DOHH2 (cell line): ENCODE data around the gene HCN2.

Experiments used
- H3F3A ChIP-seq: fragments of 200-600 bp; sonication (generic), shearing (Covaris generic); 2 replicates; pipeline ENCODE4 v1.6.0; 2016; ENCODE audit warnings: antibody characterized with exemption, mild to moderate bottlenecking; ENCODE audit not compliant: control insufficient read depth, insufficient read depth
- H3K27ac ChIP-seq: fragments of 200-600 bp; sonication (generic); 2 replicates; pipeline ENCODE4 v1.5.1; 2014; ENCODE audit warnings: low read depth, mild to moderate bottlenecking, low read length, moderate library complexity
- H3K27me3 ChIP-seq: fragments of 200-600 bp; sonication (generic); 2 replicates; pipeline ENCODE4 v1.6.1; 2014; ENCODE audit warnings: mild to moderate bottlenecking, low read length, mixed read lengths; ENCODE audit not compliant: control insufficient read depth
- H3K36me3 ChIP-seq: fragments of 200-600 bp; sonication (generic); 2 replicates; pipeline ENCODE4 v1.6.1; 2014; ENCODE audit warnings: mild to moderate bottlenecking, low read length, moderate library complexity, mixed read lengths; ENCODE audit not compliant: control insufficient read depth
- H3K4me1 ChIP-seq: fragments of 200-600 bp; sonication (generic); 2 replicates; pipeline ENCODE4 v1.6.1; 2014; ENCODE audit warnings: mild to moderate bottlenecking, low read length, mixed read lengths; ENCODE audit not compliant: control insufficient read depth
- H3K4me2 ChIP-seq: fragments of 200-600 bp; sonication (generic); 2 replicates; pipeline ENCODE4 v1.6.0; 2014; ENCODE audit warnings: mild to moderate bottlenecking, low read length, moderate library complexity
- H3K4me3 ChIP-seq: fragments of 200-600 bp; sonication (generic); 2 replicates; pipeline ENCODE4 v1.5.1; 2014; ENCODE audit warnings: mild to moderate bottlenecking, low read length, mixed read lengths
- H3K79me2 ChIP-seq: fragments of 200-600 bp; sonication (generic); 2 replicates; pipeline ENCODE4 v1.6.1; 2014; ENCODE audit warnings: mild to moderate bottlenecking, low read length, mixed read lengths; ENCODE audit not compliant: control insufficient read depth
- H3K9me2 ChIP-seq: fragments of 200-600 bp; sonication (generic); replicated peaks from 2 replicates; pipeline ENCODE4 v1.6.1; 2014; ENCODE audit warnings: mild to moderate bottlenecking, low read length, mixed read lengths; ENCODE audit not compliant: control insufficient read depth
- H3K9me3 ChIP-seq: fragments of 200-600 bp; sonication (generic); 2 replicates; pipeline ENCODE4 v1.6.1; 2014; ENCODE audit warnings: antibody characterized with exemption, low read length, mixed read lengths; ENCODE audit not compliant: control insufficient read depth, insufficient read depth
- H4K20me1 ChIP-seq: fragments of 200-600 bp; sonication (generic); 2 replicates; pipeline ENCODE4 v1.6.0; 2014; ENCODE audit warnings: low read depth, mild to moderate bottlenecking, antibody characterized with exemption, low read length, moderate library complexity; ENCODE audit not compliant: control insufficient read depth, insufficient read depth
- EZH2phosphoT487 ChIP-seq: fragments of 200-600 bp; sonication (generic); IDR thresholded peaks from 2 replicates; pipeline ENCODE4 v1.6.1; 2017; ENCODE audit warnings: borderline replicate concordance, mild to moderate bottlenecking, antibody characterized with exemption, low read length, moderate library complexity, mixed read lengths
- TF ChIP-seq, protein P1 (sequence below): fragments of 200-600 bp; sonication (generic); IDR thresholded peaks from one replicate; pipeline ENCODE4 v1.5.1; 2014; ENCODE audit warnings: antibody characterized with exemption, mild to moderate bottlenecking, low read depth, low read length; ENCODE audit not compliant: poor library complexity, severe bottlenecking

HCN2 gene

DNA sequence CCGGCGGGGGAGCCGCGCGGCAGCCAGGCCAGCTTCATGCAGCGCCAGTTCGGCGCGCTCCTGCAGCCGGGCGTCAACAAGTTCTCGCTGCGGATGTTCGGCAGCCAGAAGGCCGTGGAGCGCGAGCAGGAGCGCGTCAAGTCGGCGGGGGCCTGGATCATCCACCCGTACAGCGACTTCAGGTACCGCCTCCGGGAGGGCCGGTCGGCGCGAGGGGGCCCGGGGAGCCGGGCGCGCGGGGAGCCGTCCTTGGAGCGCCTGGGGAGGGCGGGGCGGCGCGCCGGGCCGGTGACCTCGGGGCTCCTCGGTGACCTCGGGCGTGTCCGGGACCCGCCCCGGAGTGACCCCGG is 690 bp downstream of the HCN2 start:
- peaks cover 18% of the 10 kb centered on the region for H3K27me3 ChIP-seq
- H3K79me2 ChIP-seq = no peaks in the 10 kb centered on the region
- H4K20me1 ChIP-seq = 0 out of 2 replicates have a peak, but pooled peaks cover 3% of the 10 kb centered on the region
- H3K4me1 ChIP-seq = peaks cover 11% of the 10 kb centered on the region
- H3K9me3 ChIP-seq = no peaks in the 10 kb centered on the region
- TF ChIP-seq EZH2phosphoT487 = peak; percentile 72; the same call in 1 of the 2 replicates
- TF ChIP-seq, protein P1, sequence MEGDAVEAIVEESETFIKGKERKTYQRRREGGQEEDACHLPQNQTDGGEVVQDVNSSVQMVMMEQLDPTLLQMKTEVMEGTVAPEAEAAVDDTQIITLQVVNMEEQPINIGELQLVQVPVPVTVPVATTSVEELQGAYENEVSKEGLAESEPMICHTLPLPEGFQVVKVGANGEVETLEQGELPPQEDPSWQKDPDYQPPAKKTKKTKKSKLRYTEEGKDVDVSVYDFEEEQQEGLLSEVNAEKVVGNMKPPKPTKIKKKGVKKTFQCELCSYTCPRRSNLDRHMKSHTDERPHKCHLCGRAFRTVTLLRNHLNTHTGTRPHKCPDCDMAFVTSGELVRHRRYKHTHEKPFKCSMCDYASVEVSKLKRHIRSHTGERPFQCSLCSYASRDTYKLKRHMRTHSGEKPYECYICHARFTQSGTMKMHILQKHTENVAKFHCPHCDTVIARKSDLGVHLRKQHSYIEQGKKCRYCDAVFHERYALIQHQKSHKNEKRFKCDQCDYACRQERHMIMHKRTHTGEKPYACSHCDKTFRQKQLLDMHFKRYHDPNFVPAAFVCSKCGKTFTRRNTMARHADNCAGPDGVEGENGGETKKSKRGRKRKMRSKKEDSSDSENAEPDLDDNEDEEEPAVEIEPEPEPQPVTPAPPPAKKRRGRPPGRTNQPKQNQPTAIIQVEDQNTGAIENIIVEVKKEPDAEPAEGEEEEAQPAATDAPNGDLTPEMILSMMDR = no peak
- H3K36me3 ChIP-seq = no peaks in the 10 kb centered on the region
- no peaks in the 10 kb centered on the region for H3K9me2 ChIP-seq
- no peak overlapping the region for H3K4me3 ChIP-seq
- no peak overlapping the region for H3K27ac ChIP-seq
- no peak overlapping the region for H3K4me2 ChIP-seq
- H3F3A ChIP-seq = no peaks in the 10 kb centered on the region

DNA sequence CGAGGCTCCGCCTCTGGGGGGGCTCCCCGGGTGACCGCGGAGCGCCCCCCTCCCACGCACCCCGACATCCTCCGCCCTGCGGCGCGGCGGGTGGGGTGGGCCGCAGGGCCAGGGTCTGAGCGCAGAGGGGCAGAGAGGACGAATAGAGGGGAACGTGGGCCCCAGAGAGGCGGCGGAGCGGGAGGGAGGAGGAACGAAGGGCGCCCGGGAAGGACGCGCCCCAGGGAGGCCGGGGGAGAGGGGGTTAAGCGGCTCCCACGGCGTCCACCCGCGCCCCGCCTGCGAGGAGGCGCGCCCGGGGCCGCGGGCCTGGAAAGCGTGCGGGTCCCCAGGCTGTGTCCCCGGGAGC is 1.0 kb downstream of the HCN2 start:
- TF ChIP-seq, protein P1 = no peak
- no peak for TF ChIP-seq EZH2phosphoT487
- no peak overlapping the region for H3K4me3 ChIP-seq

DNA sequence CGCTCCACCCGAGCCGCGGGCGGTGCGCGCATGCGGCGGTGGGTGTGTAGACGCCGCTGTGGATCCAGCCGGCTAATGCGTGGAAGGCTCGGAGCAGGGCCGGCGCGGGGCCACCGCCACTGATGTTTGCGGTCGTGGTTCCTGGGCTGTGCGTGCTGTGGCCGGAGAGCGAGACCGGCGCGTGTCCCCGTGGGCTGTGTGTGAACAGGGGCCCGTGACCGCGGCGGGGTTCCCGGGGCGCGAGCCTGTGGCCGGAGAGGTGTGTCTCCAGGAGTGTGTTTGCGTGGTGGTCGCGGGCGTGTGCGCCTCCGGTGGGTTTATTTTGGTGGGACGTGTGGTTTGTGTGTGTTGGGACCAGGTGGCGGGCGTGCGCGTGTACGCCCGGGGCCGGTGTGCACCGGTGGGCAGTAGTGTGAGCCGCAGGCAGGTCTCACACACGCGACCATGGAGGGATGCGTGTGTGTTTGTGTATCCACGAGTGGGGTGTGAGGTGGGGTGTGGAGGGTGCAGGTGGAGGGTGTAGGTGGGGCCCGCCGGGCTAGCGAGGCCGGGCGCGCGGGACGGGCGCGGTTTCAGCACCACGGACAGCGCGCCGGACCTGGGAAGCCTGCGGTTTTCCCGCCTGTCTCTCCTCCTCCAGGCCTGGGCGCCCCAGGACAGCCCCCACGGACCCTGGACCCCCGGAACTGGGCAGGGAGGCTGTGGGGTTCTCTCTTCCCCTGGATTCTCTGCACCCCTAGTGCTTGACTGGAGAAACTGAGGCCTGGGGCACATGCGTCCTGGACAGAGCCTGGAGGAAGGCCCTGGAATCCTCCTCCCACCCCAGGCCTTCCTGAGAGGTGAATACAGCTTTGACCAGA is 1.6 kb downstream of the HCN2 start:
- H3K4me3 ChIP-seq = no peak overlapping the region

More for the DNA sequence above, 1.0 kb downstream of the HCN2 start:
- Histone ChIP-seq H3K9me2 (no peaks in the 10 kb centered on the region), H3K27me3 (peaks cover 18% of the 10 kb centered on the region), H4K20me1 (0 out of 2 replicates have a peak, but pooled peaks cover 3% of the 10 kb centered on the region), H3F3A (no peaks in the 10 kb centered on the region), H3K9me3 (no peaks in the 10 kb centered on the region), H3K27ac (no peak overlapping the region), H3K36me3 (no peaks in the 10 kb centered on the region), H3K79me2 (no peaks in the 10 kb centered on the region), H3K4me1 (peaks cover 11% of the 10 kb centered on the region), H3K4me2 (no peak overlapping the region)

More for the DNA sequence above, 1.6 kb downstream of the HCN2 start:
- no peaks in the 10 kb centered on the region for H3F3A ChIP-seq
- no peaks in the 10 kb centered on the region for H3K9me3 ChIP-seq
- H3K79me2 ChIP-seq = no peaks in the 10 kb centered on the region
- peaks cover 11% of the 10 kb centered on the region for H3K4me1 ChIP-seq
- 0 out of 2 replicates have a peak, but pooled peaks cover 3% of the 10 kb centered on the region for H4K20me1 ChIP-seq
- H3K9me2 ChIP-seq = no peaks in the 10 kb centered on the region
- no peak overlapping the region for H3K27ac ChIP-seq
- H3K4me2 ChIP-seq = no peak overlapping the region
- H3K27me3 ChIP-seq = peaks cover 18% of the 10 kb centered on the region
- TF ChIP-seq EZH2phosphoT487 = no peak
- TF ChIP-seq, protein P1 = no peak
- H3K36me3 ChIP-seq = no peaks in the 10 kb centered on the region
